ENCODE results near the gene KLF11.

KLF11 gene

GRCh38 chr2:10002681-10003080 lies 40.7 kb upstream of the KLF11 start:
- H3K27ac ChIP-seq (ENCODE audit: low read depth in 2 of 2, low read length in 2 of 2): no peak overlapping the region
- H3K27me3 ChIP-seq (ENCODE audit: control insufficient read depth in 2 of 2, insufficient read depth in 2 of 2, low read length in 2 of 2): no peaks in the 10 kb centered on the region
- H3K4me1 ChIP-seq (ENCODE audit: control insufficient read depth in 2 of 2, insufficient read depth in 2 of 2, low read length in 2 of 2): peaks cover 0 to 3% of the 10 kb centered on the region in 2 donors
- no peak overlapping the region for H3K4me3 ChIP-seq (ENCODE audit: low read length in 2 of 2)
- no peaks in the 10 kb centered on the region for H3K9me3 ChIP-seq (ENCODE audit: control insufficient read depth in 2 of 2, low read length in 2 of 2)
- no peaks in the 10 kb centered on the region for H3K36me3 ChIP-seq (ENCODE audit: control insufficient read depth in 2 of 2, insufficient read depth in 2 of 2, low read length in 2 of 2)
- H3K9ac ChIP-seq (ENCODE audit: low read depth in 1 of 2, low read length in 2 of 2): no peak overlapping the region

GRCh38 chr2:10003206-10004125 lies 39.9 kb upstream of the KLF11 start:
- H3K36me3 ChIP-seq (ENCODE audit: control insufficient read depth in 2 of 2, insufficient read depth in 2 of 2, low read length in 2 of 2): no peaks in the 10 kb centered on the region
- H3K9me3 ChIP-seq (ENCODE audit: control insufficient read depth in 2 of 2, low read length in 2 of 2): no peaks in the 10 kb centered on the region
- H3K27me3 ChIP-seq (ENCODE audit: control insufficient read depth in 2 of 2, insufficient read depth in 2 of 2, low read length in 2 of 2): no peaks in the 10 kb centered on the region
- peaks cover 2 to 3% of the 10 kb centered on the region in 2 donors for H3K4me1 ChIP-seq (ENCODE audit: control insufficient read depth in 2 of 2, insufficient read depth in 2 of 2, low read length in 2 of 2)
- no peak overlapping the region for H3K9ac ChIP-seq (ENCODE audit: low read depth in 1 of 2, low read length in 2 of 2)
- no peak overlapping the region for H3K4me3 ChIP-seq (ENCODE audit: low read length in 2 of 2)
- no peak overlapping the region for H3K27ac ChIP-seq (ENCODE audit: low read depth in 2 of 2, low read length in 2 of 2)

DNA sequence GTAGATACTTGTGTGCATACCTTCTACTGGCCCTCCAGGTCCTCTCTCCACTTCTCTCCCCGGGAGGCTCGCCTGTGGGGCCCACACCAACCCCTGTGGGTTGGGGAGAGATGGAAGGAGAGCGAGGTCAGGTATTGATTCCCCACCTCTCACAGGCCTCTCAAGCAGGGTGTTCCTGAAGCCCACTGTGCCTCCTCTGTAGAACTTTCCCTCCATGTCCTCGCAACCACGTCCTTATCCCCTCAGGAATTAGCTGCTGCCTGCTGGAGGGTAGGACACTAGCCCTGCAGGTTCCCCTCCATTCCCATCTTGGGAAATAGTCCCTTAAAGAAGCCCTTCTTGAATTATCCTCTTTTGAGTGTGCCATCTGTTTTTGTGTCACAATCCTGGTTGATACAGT lies 38.9 kb upstream of the KLF11 start:
- no peak overlapping the region for H3K9ac ChIP-seq (ENCODE audit: low read depth in 1 of 2, low read length in 2 of 2)
- H3K36me3 ChIP-seq (ENCODE audit: control insufficient read depth in 2 of 2, insufficient read depth in 2 of 2, low read length in 2 of 2): no peaks in the 10 kb centered on the region
- no peaks in the 10 kb centered on the region for H3K9me3 ChIP-seq (ENCODE audit: control insufficient read depth in 2 of 2, low read length in 2 of 2)
- no peak overlapping the region for H3K27ac ChIP-seq (ENCODE audit: low read depth in 2 of 2, low read length in 2 of 2)
- no peaks in the 10 kb centered on the region for H3K27me3 ChIP-seq (ENCODE audit: control insufficient read depth in 2 of 2, insufficient read depth in 2 of 2, low read length in 2 of 2)
- no peak overlapping the region for H3K4me3 ChIP-seq (ENCODE audit: low read length in 2 of 2)
- peaks cover 2 to 6% of the 10 kb centered on the region in 2 donors for H3K4me1 ChIP-seq (ENCODE audit: control insufficient read depth in 2 of 2, insufficient read depth in 2 of 2, low read length in 2 of 2)

DNA sequence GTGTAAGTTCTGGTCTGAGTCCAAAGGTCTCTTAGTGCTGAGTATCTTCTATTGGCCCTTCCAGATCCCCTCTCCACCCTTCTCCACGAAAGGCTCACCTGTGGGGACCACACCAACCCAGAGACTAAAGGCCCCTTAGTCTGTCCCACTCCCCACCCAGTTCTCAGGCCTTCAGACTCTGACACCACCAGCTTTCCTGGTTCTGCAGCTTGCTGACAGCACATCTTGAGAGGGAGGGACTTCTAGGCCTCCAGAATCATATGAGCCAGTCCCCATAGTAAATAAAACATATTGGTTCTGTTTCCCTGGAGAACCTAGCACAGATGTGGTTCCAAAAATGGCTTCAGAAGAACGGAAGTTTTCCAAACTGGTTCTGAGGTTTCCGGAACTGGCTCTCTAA lies 38.5 kb upstream of the KLF11 start:
- Histone ChIP-seq H3K36me3 (ENCODE audit: control insufficient read depth in 2 of 2, insufficient read depth in 2 of 2, low read length in 2 of 2) (no peaks in the 10 kb centered on the region), H3K4me1 (ENCODE audit: control insufficient read depth in 2 of 2, insufficient read depth in 2 of 2, low read length in 2 of 2) (peaks cover 2 to 6% of the 10 kb centered on the region in 2 donors), H3K9me3 (ENCODE audit: control insufficient read depth in 2 of 2, low read length in 2 of 2) (no peaks in the 10 kb centered on the region), H3K27me3 (ENCODE audit: control insufficient read depth in 2 of 2, insufficient read depth in 2 of 2, low read length in 2 of 2) (no peaks in the 10 kb centered on the region), H3K27ac (ENCODE audit: low read depth in 2 of 2, low read length in 2 of 2) (no peak overlapping the region), H3K4me3 (ENCODE audit: low read length in 2 of 2) (no peak overlapping the region), H3K9ac (ENCODE audit: low read depth in 1 of 2, low read length in 2 of 2) (no peak overlapping the region)

- Histone ChIP-seq H3K4me1 (ENCODE audit: control insufficient read depth in 2 of 2, insufficient read depth in 2 of 2, low read length in 2 of 2) (peaks cover 2 to 6% of the 10 kb centered on the region in 2 donors), H3K9me3 (ENCODE audit: control insufficient read depth in 2 of 2, low read length in 2 of 2) (no peaks in the 10 kb centered on the region), H3K9ac (ENCODE audit: low read depth in 1 of 2, low read length in 2 of 2) (no peak overlapping the region), H3K4me3 (ENCODE audit: low read length in 2 of 2) (no peak overlapping the region), H3K36me3 (ENCODE audit: control insufficient read depth in 2 of 2, insufficient read depth in 2 of 2, low read length in 2 of 2) (no peaks in the 10 kb centered on the region), H3K27ac (ENCODE audit: low read depth in 2 of 2, low read length in 2 of 2) (no peak overlapping the region), H3K27me3 (ENCODE audit: control insufficient read depth in 2 of 2, insufficient read depth in 2 of 2, low read length in 2 of 2) (no peaks in the 10 kb centered on the region)
Measured at GRCh38 chr2:10005461-10006235, 37.7 kb upstream of the KLF11 start.

- Histone ChIP-seq H3K9ac (ENCODE audit: low read depth in 1 of 2, low read length in 2 of 2) (no peak overlapping the region), H3K27ac (ENCODE audit: low read depth in 2 of 2, low read length in 2 of 2) (no peak overlapping the region), H3K4me1 (ENCODE audit: control insufficient read depth in 2 of 2, insufficient read depth in 2 of 2, low read length in 2 of 2) (peaks cover 2 to 6% of the 10 kb centered on the region in 2 donors), H3K4me3 (ENCODE audit: low read length in 2 of 2) (no peak overlapping the region), H3K9me3 (ENCODE audit: control insufficient read depth in 2 of 2, low read length in 2 of 2) (no peaks in the 10 kb centered on the region), H3K27me3 (ENCODE audit: control insufficient read depth in 2 of 2, insufficient read depth in 2 of 2, low read length in 2 of 2) (no peaks in the 10 kb centered on the region), H3K36me3 (ENCODE audit: control insufficient read depth in 2 of 2, insufficient read depth in 2 of 2, low read length in 2 of 2) (no peaks in the 10 kb centered on the region)
Measured at GRCh38 chr2:10006236-10007161, 36.9 kb upstream of the KLF11 start.

DNA sequence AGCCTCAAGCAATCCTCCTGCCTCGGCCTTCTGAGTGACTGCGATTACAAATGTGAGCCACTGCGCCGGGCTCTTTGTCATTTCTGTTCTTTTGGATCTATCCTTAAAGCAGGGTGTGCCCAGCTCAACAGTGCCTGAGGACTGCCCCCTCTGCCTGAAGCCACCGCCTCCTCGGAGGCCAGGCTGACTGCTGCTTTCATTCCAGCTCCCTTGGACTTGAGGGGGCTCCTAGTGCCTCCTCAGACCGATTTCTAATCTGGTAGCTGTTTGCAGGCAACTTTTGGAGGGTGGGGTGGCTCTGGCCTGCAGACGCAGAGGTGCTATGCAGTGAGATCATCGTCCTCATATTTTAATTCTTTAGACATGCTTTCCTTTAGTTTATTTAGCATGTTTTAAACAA lies 35.9 kb upstream of the KLF11 start:
- Histone ChIP-seq H3K4me3 (ENCODE audit: low read length in 2 of 2) (no peak overlapping the region), H3K4me1 (ENCODE audit: control insufficient read depth in 2 of 2, insufficient read depth in 2 of 2, low read length in 2 of 2) (peaks cover 2 to 6% of the 10 kb centered on the region in 2 donors), H3K27ac (ENCODE audit: low read depth in 2 of 2, low read length in 2 of 2) (no peak overlapping the region), H3K9me3 (ENCODE audit: control insufficient read depth in 2 of 2, low read length in 2 of 2) (no peaks in the 10 kb centered on the region), H3K9ac (ENCODE audit: low read depth in 1 of 2, low read length in 2 of 2) (no peak overlapping the region), H3K27me3 (ENCODE audit: control insufficient read depth in 2 of 2, insufficient read depth in 2 of 2, low read length in 2 of 2) (no peaks in the 10 kb centered on the region), H3K36me3 (ENCODE audit: control insufficient read depth in 2 of 2, insufficient read depth in 2 of 2, low read length in 2 of 2) (no peaks in the 10 kb centered on the region)

GRCh38 chr2:10007921-10008808 lies 35.2 kb upstream of the KLF11 start:
- H3K4me1 ChIP-seq (ENCODE audit: control insufficient read depth in 2 of 2, insufficient read depth in 2 of 2, low read length in 2 of 2): peaks cover 2 to 6% of the 10 kb centered on the region in 2 donors

DNA sequence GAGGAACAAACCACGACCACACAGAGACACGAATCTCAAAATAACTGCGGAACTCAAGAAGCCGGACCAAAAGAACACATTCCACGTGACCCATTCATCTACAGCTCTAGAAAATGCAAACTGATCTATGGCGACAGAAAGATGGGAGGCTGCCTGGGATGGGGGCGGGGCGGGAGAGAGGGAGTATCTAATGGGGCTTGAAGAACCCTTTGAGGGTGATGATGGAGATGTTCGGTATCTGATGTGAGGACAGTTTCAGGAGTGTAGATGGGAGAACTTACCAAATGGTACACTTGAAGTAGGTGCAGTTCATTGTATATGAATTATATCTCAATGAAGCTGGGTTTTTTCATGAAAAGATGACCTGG lies 34.6 kb upstream of the KLF11 start:
- no peak overlapping the region for H3K9ac ChIP-seq (ENCODE audit: low read depth in 1 of 2, low read length in 2 of 2)
- H3K27ac ChIP-seq (ENCODE audit: low read depth in 2 of 2, low read length in 2 of 2): no peak overlapping the region
- no peaks in the 10 kb centered on the region for H3K36me3 ChIP-seq (ENCODE audit: control insufficient read depth in 2 of 2, insufficient read depth in 2 of 2, low read length in 2 of 2)
- H3K4me1 ChIP-seq (ENCODE audit: control insufficient read depth in 2 of 2, insufficient read depth in 2 of 2, low read length in 2 of 2): peaks cover 2 to 6% of the 10 kb centered on the region in 2 donors
- H3K4me3 ChIP-seq (ENCODE audit: low read length in 2 of 2): no peak overlapping the region
- no peaks in the 10 kb centered on the region for H3K9me3 ChIP-seq (ENCODE audit: control insufficient read depth in 2 of 2, low read length in 2 of 2)
- no peaks in the 10 kb centered on the region for H3K27me3 ChIP-seq (ENCODE audit: control insufficient read depth in 2 of 2, insufficient read depth in 2 of 2, low read length in 2 of 2)

More at GRCh38 chr2:10007921-10008808, 35.2 kb upstream of the KLF11 start:
- no peaks in the 10 kb centered on the region for H3K27me3 ChIP-seq (ENCODE audit: control insufficient read depth in 2 of 2, insufficient read depth in 2 of 2, low read length in 2 of 2)
- no peak overlapping the region for H3K9ac ChIP-seq (ENCODE audit: low read depth in 1 of 2, low read length in 2 of 2)
- H3K9me3 ChIP-seq (ENCODE audit: control insufficient read depth in 2 of 2, low read length in 2 of 2): no peaks in the 10 kb centered on the region
- no peak overlapping the region for H3K4me3 ChIP-seq (ENCODE audit: low read length in 2 of 2)
- no peak overlapping the region for H3K27ac ChIP-seq (ENCODE audit: low read depth in 2 of 2, low read length in 2 of 2)
- no peaks in the 10 kb centered on the region for H3K36me3 ChIP-seq (ENCODE audit: control insufficient read depth in 2 of 2, insufficient read depth in 2 of 2, low read length in 2 of 2)

All from mucosa of rectum (tissue), 2 donors.